Measurements from ENCODE around the gene SNAI3. TPM values are rescaled to one million over a fixed set of nuclear protein-coding genes. Genes with fewer than 3 reads are reported as not detected.

The SNAI3 gene
- total and polyA plus RNA-seq, 5 donors = 0.39 to 2.8 (median 2.1) TPM

GRCh38 chr16:88730632-88731607 lies 44.6 kb upstream of the SNAI3 start:
- ATAC-seq (no peak), DNase-seq (no peak)
- Histone ChIP-seq H3K27ac (ENCODE audit: low read length) (no peak overlapping the region), H3K27me3 (ENCODE audit: control insufficient read depth, insufficient read depth) (no peaks in the 10 kb centered on the region), H3K4me3 (ENCODE audit: low read length) (no peak overlapping the region), H3K4me1 (ENCODE audit: control insufficient read depth, insufficient read depth, low read length) (no peaks in the 10 kb centered on the region), H3K9me3 (ENCODE audit: control insufficient read depth, low read length) (no peaks in the 10 kb centered on the region)
- intact Hi-C loops (cut with DNase I) = no loop called here
- WGBS = 78% methylated on average over 34 of the region's 34 CpGs

- Histone ChIP-seq H3K4me1 (ENCODE audit: control insufficient read depth, insufficient read depth, low read length) (no peaks in the 10 kb centered on the region), H3K27me3 (ENCODE audit: control insufficient read depth, insufficient read depth) (no peaks in the 10 kb centered on the region), H3K4me3 (ENCODE audit: low read length) (no peak overlapping the region), H3K9me3 (ENCODE audit: control insufficient read depth, low read length) (no peaks in the 10 kb centered on the region), H3K27ac (ENCODE audit: low read length) (no peak overlapping the region)
- DNase-seq (no peak), ATAC-seq (no peak)
- intact Hi-C loops (cut with DNase I) = no loop called here
- WGBS = 60% methylated on average over 20 of the region's 20 CpGs
Measured at GRCh38 chr16:88727871-88728270, 41.6 kb upstream of the SNAI3 start.

- intact Hi-C loops (cut with DNase I) = no loop called here
- Histone ChIP-seq H3K27me3 (ENCODE audit: control insufficient read depth, insufficient read depth) (no peaks in the 10 kb centered on the region), H3K27ac (ENCODE audit: low read length) (no peak overlapping the region), H3K4me3 (ENCODE audit: low read length) (no peak overlapping the region), H3K4me1 (ENCODE audit: control insufficient read depth, insufficient read depth, low read length) (no peaks in the 10 kb centered on the region), H3K9me3 (ENCODE audit: control insufficient read depth, low read length) (no peaks in the 10 kb centered on the region)
- DNase-seq = no peak
- ATAC-seq = no peak
- WGBS = 94% methylated on average over 28 of the region's 28 CpGs
Measured at GRCh38 chr16:88726981-88727380, 40.7 kb upstream of the SNAI3 start.

GRCh38 chr16:88726408-88726749 lies 40.1 kb upstream of the SNAI3 start:
- DNase-seq (no peak), ATAC-seq (no peak)
- Histone ChIP-seq H3K27me3 (ENCODE audit: control insufficient read depth, insufficient read depth) (no peaks in the 10 kb centered on the region), H3K4me3 (ENCODE audit: low read length) (no peak overlapping the region), H3K27ac (ENCODE audit: low read length) (no peak overlapping the region), H3K9me3 (ENCODE audit: control insufficient read depth, low read length) (no peaks in the 10 kb centered on the region), H3K4me1 (ENCODE audit: control insufficient read depth, insufficient read depth, low read length) (no peaks in the 10 kb centered on the region)
- 80% methylated on average over 17 of the region's 17 CpGs for WGBS
- intact Hi-C loops (cut with DNase I) = no loop called here

- Histone ChIP-seq H3K27ac (ENCODE audit: low read length) (no peak overlapping the region), H3K27me3 (ENCODE audit: control insufficient read depth, insufficient read depth) (no peaks in the 10 kb centered on the region), H3K4me1 (ENCODE audit: control insufficient read depth, insufficient read depth, low read length) (no peaks in the 10 kb centered on the region), H3K9me3 (ENCODE audit: control insufficient read depth, low read length) (no peaks in the 10 kb centered on the region), H3K4me3 (ENCODE audit: low read length) (no peak overlapping the region)
- 84% methylated on average over 32 of the region's 32 CpGs for WGBS
- DNase-seq (no peak), ATAC-seq (peak in 1 of 2 donors; percentile 3)
- intact Hi-C loops (cut with DNase I) = no loop called here
Measured at GRCh38 chr16:88725609-88726407, 39.5 kb upstream of the SNAI3 start.

GRCh38 chr16:88724855-88725555 lies 38.7 kb upstream of the SNAI3 start:
- WGBS = 87% methylated on average over 31 of the region's 31 CpGs
- H3K4me3 ChIP-seq (ENCODE audit: low read length) = no peak overlapping the region
- intact Hi-C loops (cut with DNase I) = no loop called here
- no peaks in the 10 kb centered on the region for H3K27me3 ChIP-seq (ENCODE audit: control insufficient read depth, insufficient read depth)
- H3K4me1 ChIP-seq (ENCODE audit: control insufficient read depth, insufficient read depth, low read length) = no peaks in the 10 kb centered on the region
- DNase-seq (no peak), ATAC-seq (peak; percentile 5 to 13)
- H3K27ac ChIP-seq (ENCODE audit: low read length) = no peak overlapping the region
- no peaks in the 10 kb centered on the region for H3K9me3 ChIP-seq (ENCODE audit: control insufficient read depth, low read length)

GRCh38 chr16:88723911-88724310 lies 37.6 kb upstream of the SNAI3 start:
- H3K27ac ChIP-seq (ENCODE audit: low read length) = no peak overlapping the region
- no peaks in the 10 kb centered on the region for H3K27me3 ChIP-seq (ENCODE audit: control insufficient read depth, insufficient read depth)
- H3K4me1 ChIP-seq (ENCODE audit: control insufficient read depth, insufficient read depth, low read length) = no peaks in the 10 kb centered on the region
- ATAC-seq = no peak
- DNase-seq = no peak
- no peaks in the 10 kb centered on the region for H3K9me3 ChIP-seq (ENCODE audit: control insufficient read depth, low read length)
- 95% methylated on average over 17 of the region's 17 CpGs for WGBS
- intact Hi-C loops (cut with DNase I) = no loop called here
- no peak overlapping the region for H3K4me3 ChIP-seq (ENCODE audit: low read length)

- Histone ChIP-seq H3K27ac (ENCODE audit: low read length) (no peak overlapping the region), H3K4me3 (ENCODE audit: low read length) (no peak overlapping the region), H3K4me1 (ENCODE audit: control insufficient read depth, insufficient read depth, low read length) (no peaks in the 10 kb centered on the region), H3K9me3 (ENCODE audit: control insufficient read depth, low read length) (no peaks in the 10 kb centered on the region), H3K27me3 (ENCODE audit: control insufficient read depth, insufficient read depth) (no peaks in the 10 kb centered on the region)
- intact Hi-C loops (cut with DNase I) = no loop called here
- DNase-seq = no peak
- ATAC-seq = no peak
- 89% methylated on average over 8 of the region's 8 CpGs for WGBS
Measured at GRCh38 chr16:88723507-88723887, 37.2 kb upstream of the SNAI3 start.

GRCh38 chr16:88722784-88723506 lies 36.6 kb upstream of the SNAI3 start:
- H3K9me3 ChIP-seq (ENCODE audit: control insufficient read depth, low read length) = no peaks in the 10 kb centered on the region
- intact Hi-C loops (cut with DNase I) = no loop called here
- no peak overlapping the region for H3K27ac ChIP-seq (ENCODE audit: low read length)
- H3K4me1 ChIP-seq (ENCODE audit: control insufficient read depth, insufficient read depth, low read length) = no peaks in the 10 kb centered on the region
- H3K4me3 ChIP-seq (ENCODE audit: low read length) = no peak overlapping the region
- no peaks in the 10 kb centered on the region for H3K27me3 ChIP-seq (ENCODE audit: control insufficient read depth, insufficient read depth)
- 95% methylated on average over 39 of the region's 39 CpGs for WGBS
- ATAC-seq (no peak), DNase-seq (no peak)

- Histone ChIP-seq H3K4me3 (ENCODE audit: low read length) (no peak overlapping the region), H3K9me3 (ENCODE audit: control insufficient read depth, low read length) (no peaks in the 10 kb centered on the region), H3K4me1 (ENCODE audit: control insufficient read depth, insufficient read depth, low read length) (no peaks in the 10 kb centered on the region), H3K27ac (ENCODE audit: low read length) (no peak overlapping the region), H3K27me3 (ENCODE audit: control insufficient read depth, insufficient read depth) (no peaks in the 10 kb centered on the region)
- WGBS = 95% methylated on average over 61 of the region's 61 CpGs
- intact Hi-C loops (cut with DNase I) = no loop called here
- DNase-seq (no peak), ATAC-seq (no peak)
Measured at GRCh38 chr16:88721815-88722755, 35.8 kb upstream of the SNAI3 start.

Measured in right cardiac atrium (tissue), 5 donors.